Suprapubic skin (tissue), 4 donors: ENCODE measurements around the gene GALNT12. TPM values are rescaled to one million over a fixed set of nuclear protein-coding genes. Genes with fewer than 3 reads are reported as not detected.
A peak's percentile ranks its signal among the peaks of the same experiment; 100 is the strongest.

Source experiments
- DNase-seq, 2 donors: peaks; one replicate each; pipeline ENCODE4 v3.0.0-alpha.2; 2019; ENCODE audit warnings: low spot score in 2 of 2
- H3K27ac ChIP-seq: fragments of 200-600 bp; sonication (generic); one replicate; pipeline ENCODE4 v1.5.1; 2019
- H3K27me3 ChIP-seq: fragments of 200-600 bp; sonication (generic); one replicate; pipeline ENCODE4 v1.5.1; 2019
- H3K36me3 ChIP-seq: fragments of 200-600 bp; sonication (generic); one replicate; pipeline ENCODE4 v1.5.1; 2019
- H3K4me1 ChIP-seq: fragments of 200-600 bp; sonication (generic); one replicate; pipeline ENCODE4 v1.5.1; 2019
- H3K4me3 ChIP-seq: fragments of 200-600 bp; sonication (generic); one replicate; pipeline ENCODE4 v1.5.1; 2019; ENCODE audit warnings: mild to moderate bottlenecking
- H3K9me3 ChIP-seq: fragments of 200-600 bp; sonication (generic); one replicate; pipeline ENCODE4 v1.5.1; 2019
- CTCF ChIP-seq, 2 donors: fragments of 200-600 bp in 1 of 2; fragments of 450-650 bp in 1 of 2; sonication (generic) in 1 of 2; IDR thresholded peaks; one replicate each; pipeline ENCODE4 v1.5.1; 2016 to 2019; ENCODE audit warnings: antibody characterized with exemption in 2 of 2, mild to moderate bottlenecking in 1 of 2, moderate library complexity in 1 of 2
- EP300 ChIP-seq: sonication (generic); formaldehyde crosslinking; IDR thresholded peaks from one replicate; pipeline ENCODE4 v1.6.1; 2017; ENCODE audit warnings: antibody characterized with exemption
- POLR2A ChIP-seq, 2 donors: fragments of 450-650 bp; IDR thresholded peaks; one replicate each; pipeline ENCODE4 v1.6.1; 2017; ENCODE audit warnings: antibody characterized with exemption in 2 of 2, mild to moderate bottlenecking in 2 of 2, moderate library complexity in 2 of 2
- POLR2AphosphoS5 ChIP-seq, 3 donors: sonication (generic); formaldehyde crosslinking; IDR thresholded peaks; one replicate each; pipeline ENCODE4 v1.6.1; 2017; ENCODE audit warnings: antibody characterized with exemption in 3 of 3
- WGBS: methylation state at CpG from one replicate; pipeline ENCODE4 v1.1.5; 2018; 5-methylcytosine and 5-hydroxymethylcytosine counted together
- total RNA-seq, 4 donors: library from RNA; depleted of rRNA; stranded (reverse); fragments of >200 nt; gene quantifications; one replicate each; pipeline ENCODE4 v1.1.0, GENCODE V29; 2016

Gene GALNT12
- total RNA-seq, 4 donors from 2014 or later, result 1.4 to 8.0 (median 5.5) TPM

- Histone ChIP-seq H3K4me3 (peak overlapping the region; percentile 22), H3K4me1 (no peaks in the 10 kb centered on the region), H3K27ac (no peak overlapping the region), H3K9me3 (no peaks in the 10 kb centered on the region), H3K27me3 (no peaks in the 10 kb centered on the region), H3K36me3 (no peaks in the 10 kb centered on the region)
- peak; percentile 92 to 95 for DNase-seq
- WGBS, result 8% methylated on average over 16 of the region's 16 CpGs
- TF ChIP-seq CTCF (IDR thresholded peaks at IDR 0.05) (peak; percentile 77 to 85), POLR2A (IDR thresholded peaks at IDR 0.05) (no peak)
Measured at GRCh38 chr9:98848450-98849149, 41.1 kb downstream of the GALNT12 start.

- Histone ChIP-seq H3K9me3 (no peaks in the 10 kb centered on the region), H3K27me3 (no peaks in the 10 kb centered on the region), H3K27ac (no peak overlapping the region), H3K36me3 (no peaks in the 10 kb centered on the region), H3K4me3 (no peak overlapping the region), H3K4me1 (no peaks in the 10 kb centered on the region)
- no peak for DNase-seq
- WGBS, result 84% methylated on average over 4 of the region's 4 CpGs
- TF ChIP-seq EP300 (no peak), POLR2A (IDR thresholded peaks at IDR 0.05) (no peak), POLR2AphosphoS5 (IDR thresholded peaks at IDR 0.05) (no peak), CTCF (IDR thresholded peaks at IDR 0.05) (no peak)
Measured at GRCh38 chr9:98849563-98849962, 42.1 kb downstream of the GALNT12 start.

- Histone ChIP-seq H3K4me1 (no peaks in the 10 kb centered on the region), H3K27ac (no peak overlapping the region), H3K9me3 (no peaks in the 10 kb centered on the region), H3K36me3 (no peaks in the 10 kb centered on the region), H3K4me3 (no peak overlapping the region), H3K27me3 (no peaks in the 10 kb centered on the region)
- TF ChIP-seq EP300 (no peak), POLR2A (IDR thresholded peaks at IDR 0.05) (no peak), CTCF (IDR thresholded peaks at IDR 0.05) (no peak), POLR2AphosphoS5 (IDR thresholded peaks at IDR 0.05) (no peak)
- WGBS, result 92% methylated on average over 11 of the region's 11 CpGs
- no peak for DNase-seq
Measured at GRCh38 chr9:98850851-98851729, 43.6 kb downstream of the GALNT12 start.

- no peak for TF ChIP-seq CTCF (IDR thresholded peaks at IDR 0.05)
- no peak for TF ChIP-seq POLR2AphosphoS5 (IDR thresholded peaks at IDR 0.05)
- no peak for TF ChIP-seq POLR2A (IDR thresholded peaks at IDR 0.05)
- no peak for TF ChIP-seq EP300
- no peak for DNase-seq
- Histone ChIP-seq H3K9me3 (no peaks in the 10 kb centered on the region), H3K27ac (no peak overlapping the region), H3K4me1 (no peaks in the 10 kb centered on the region), H3K27me3 (no peaks in the 10 kb centered on the region), H3K4me3 (no peak overlapping the region), H3K36me3 (no peaks in the 10 kb centered on the region)
- WGBS, result 93% methylated on average over 6 of the region's 6 CpGs
Measured at GRCh38 chr9:98851730-98852459, 44.4 kb downstream of the GALNT12 start.

- WGBS, result 85% methylated on average over 6 of the region's 6 CpGs
- Histone ChIP-seq H3K27me3 (no peaks in the 10 kb centered on the region), H3K4me3 (no peak overlapping the region), H3K9me3 (no peaks in the 10 kb centered on the region), H3K36me3 (no peaks in the 10 kb centered on the region), H3K27ac (no peak overlapping the region), H3K4me1 (no peaks in the 10 kb centered on the region)
- TF ChIP-seq POLR2A (IDR thresholded peaks at IDR 0.05), result no peak
- TF ChIP-seq POLR2AphosphoS5 (IDR thresholded peaks at IDR 0.05), result no peak
- TF ChIP-seq CTCF (IDR thresholded peaks at IDR 0.05), result no peak
- TF ChIP-seq EP300, result no peak
- no peak for DNase-seq
Measured at GRCh38 chr9:98852460-98852734, 44.9 kb downstream of the GALNT12 start.
